Upper lobe of left lung (tissue), 4 donors: ENCODE data around the gene RELB.

Source experiments
- CTCF ChIP-seq, 6 experiments: fragments of 450-650 bp in 4 of 6; fragments of 200-600 bp in 2 of 6; sonication (generic) in 2 of 6; IDR thresholded peaks; one replicate each; pipeline ENCODE4 v1.5.1; 2016 to 2019; ENCODE audit warnings: antibody characterized with exemption in 6 of 6
- POLR2A ChIP-seq, 4 donors: fragments of 450-650 bp; IDR thresholded peaks; one replicate each; pipeline ENCODE4 v1.5.1; 2016 to 2017; ENCODE audit warnings: antibody characterized with exemption in 4 of 4, mild to moderate bottlenecking in 2 of 4
- POLR2AphosphoS5 ChIP-seq, 2 donors: sonication (generic); formaldehyde crosslinking; IDR thresholded peaks; one replicate each; pipeline ENCODE4 v1.5.1; 2017; ENCODE audit warnings: antibody characterized with exemption in 2 of 2

- TF ChIP-seq POLR2A (IDR thresholded peaks at IDR 0.05) (no peak), CTCF (IDR thresholded peaks at IDR 0.05) (no peak), POLR2AphosphoS5 (IDR thresholded peaks at IDR 0.05) (no peak)
These were observed 31.2 kb downstream of the RELB start for GRCh38 chr19:45032421-45032820.
